Activated CD4-positive, alpha-beta T cell treated with anti-CD3 and anti-CD28 coated beads, Interleukin-2, amount 50 U/mL, for 16 hours (primary cell): ENCODE results near the gene DNAH10.

Source experiments
- DNase-seq: peaks from one replicate; pipeline ENCODE4 v3.0.0-alpha.2; 2020

DNAH10 gene

GRCh38 chr12:123847876-123848275, 85.8 kb downstream of the DNAH10 start:
- DNase-seq: no peak

GRCh38 chr12:123849517-123849916, 87.4 kb downstream of the DNAH10 start:
- no peak for DNase-seq

- no peak for DNase-seq
Measured at GRCh38 chr12:123850246-123851134, 88.4 kb downstream of the DNAH10 start.

GRCh38 chr12:123853396-123854070, 91.4 kb downstream of the DNAH10 start:
- no peak for DNase-seq

GRCh38 chr12:123854232-123854631, 92.1 kb downstream of the DNAH10 start:
- DNase-seq: no peak

GRCh38 chr12:123854918-123855317, 92.8 kb downstream of the DNAH10 start:
- DNase-seq: no peak

- DNase-seq: no peak
Measured at GRCh38 chr12:123856681-123857080, 94.6 kb downstream of the DNAH10 start.

GRCh38 chr12:123858176-123858575, 96.1 kb downstream of the DNAH10 start:
- DNase-seq: no peak

- no peak for DNase-seq
Measured at GRCh38 chr12:123859035-123859434, 96.9 kb downstream of the DNAH10 start.

- DNase-seq: no peak
Measured at GRCh38 chr12:123860377-123860776, 98.3 kb downstream of the DNAH10 start.

- no peak for DNase-seq
Measured at GRCh38 chr12:123861392-123861791, 99.3 kb downstream of the DNAH10 start.

GRCh38 chr12:123867141-123867540, 105.0 kb downstream of the DNAH10 start:
- no peak for DNase-seq

GRCh38 chr12:123868791-123869190, 106.7 kb downstream of the DNAH10 start:
- no peak for DNase-seq

- DNase-seq: no peak
Measured at GRCh38 chr12:123873793-123874192, 111.7 kb downstream of the DNAH10 start.

GRCh38 chr12:123877968-123878367, 115.9 kb downstream of the DNAH10 start:
- no peak for DNase-seq

GRCh38 chr12:123879101-123879500, 117.0 kb downstream of the DNAH10 start:
- DNase-seq: no peak

GRCh38 chr12:123879691-123880090, 117.6 kb downstream of the DNAH10 start:
- no peak for DNase-seq

- DNase-seq: no peak
Measured at GRCh38 chr12:123882161-123882705, 120.1 kb downstream of the DNAH10 start.

GRCh38 chr12:123886258-123886657, 124.2 kb downstream of the DNAH10 start:
- DNase-seq: no peak

- no peak for DNase-seq
Measured at GRCh38 chr12:123886931-123887582, 125.0 kb downstream of the DNAH10 start.

GRCh38 chr12:123888989-123889388, 126.9 kb downstream of the DNAH10 start:
- no peak for DNase-seq

GRCh38 chr12:123889848-123890535, 127.9 kb downstream of the DNAH10 start:
- DNase-seq: no peak

- DNase-seq: no peak
Measured at GRCh38 chr12:123890536-123890902, 128.4 kb downstream of the DNAH10 start.
